ENCODE data around the gene ANXA4. TPM values are rescaled to one million over a fixed set of nuclear protein-coding genes. Genes with fewer than 3 reads are reported as not detected.

The ANXA4 gene
- total and polyA plus RNA-seq, 2 of the 13 experiments (the other 11 are each of a cell fraction or from before 2014, with no cell fraction given) = 155 to 168 TPM

- TF ChIP-seq ZNF788 (CRISPR knock-in tag; IDR thresholded peaks at IDR 0.05; ENCODE audit: borderline replicate concordance) (peak; percentile 92; the same call in 1 of the 2 replicates), PREB (CRISPR knock-in tag; IDR thresholded peaks at IDR 0.05) (no peak), MIER3 (CRISPR knock-in tag; IDR thresholded peaks at IDR 0.05; ENCODE audit: borderline replicate concordance) (peak; percentile 41; the same call in 1 of the 2 replicates), YY1 (IDR thresholded peaks at IDR 0.05; ENCODE audit: insufficient read depth, insufficient replicate concordance, low read depth, low read length) (peak; percentile 39), HNRNPUL1 (IDR thresholded peaks at IDR 0.05; ENCODE audit: low read depth, low read length) (0 out of 2 replicates have a peak, but pooled peaks have one; percentile 35), KDM4B (CRISPR knock-in tag; IDR thresholded peaks at IDR 0.05) (peak; percentile 87), TBP (CRISPR knock-in tag; IDR thresholded peaks at IDR 0.05) (no peak), NR2F6 (IDR thresholded peaks at IDR 0.05) (no peak), NR2F6 (CRISPR knock-in tag; IDR thresholded peaks at IDR 0.05) (peak; percentile 64; the same call in 1 of the 2 replicates), ZNF121 (CRISPR knock-in tag; IDR thresholded peaks at IDR 0.05) (peak; percentile 51; the same call in 1 of the 2 replicates), PRDM15 (CRISPR knock-in tag; IDR thresholded peaks at IDR 0.05) (peak; percentile 68; the same call in 1 of the 2 replicates), NFATC3 (CRISPR knock-in tag; IDR thresholded peaks at IDR 0.05) (peak; percentile 19; the same call in 1 of the 2 replicates), ZNF101 (CRISPR knock-in tag; IDR thresholded peaks at IDR 0.05; ENCODE audit: borderline replicate concordance, low read depth) (peak; percentile 60; the same call in 1 of the 2 replicates), KMT2B (CRISPR knock-in tag; IDR thresholded peaks at IDR 0.05) (no peak)
- TF ChIP-seq, protein P1, sequence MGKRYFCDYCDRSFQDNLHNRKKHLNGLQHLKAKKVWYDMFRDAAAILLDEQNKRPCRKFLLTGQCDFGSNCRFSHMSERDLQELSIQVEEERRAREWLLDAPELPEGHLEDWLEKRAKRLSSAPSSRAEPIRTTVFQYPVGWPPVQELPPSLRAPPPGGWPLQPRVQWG (CRISPR knock-in tag; IDR thresholded peaks at IDR 0.05; ENCODE audit: borderline replicate concordance, low read depth) = no peak
- TF ChIP-seq, protein P2, sequence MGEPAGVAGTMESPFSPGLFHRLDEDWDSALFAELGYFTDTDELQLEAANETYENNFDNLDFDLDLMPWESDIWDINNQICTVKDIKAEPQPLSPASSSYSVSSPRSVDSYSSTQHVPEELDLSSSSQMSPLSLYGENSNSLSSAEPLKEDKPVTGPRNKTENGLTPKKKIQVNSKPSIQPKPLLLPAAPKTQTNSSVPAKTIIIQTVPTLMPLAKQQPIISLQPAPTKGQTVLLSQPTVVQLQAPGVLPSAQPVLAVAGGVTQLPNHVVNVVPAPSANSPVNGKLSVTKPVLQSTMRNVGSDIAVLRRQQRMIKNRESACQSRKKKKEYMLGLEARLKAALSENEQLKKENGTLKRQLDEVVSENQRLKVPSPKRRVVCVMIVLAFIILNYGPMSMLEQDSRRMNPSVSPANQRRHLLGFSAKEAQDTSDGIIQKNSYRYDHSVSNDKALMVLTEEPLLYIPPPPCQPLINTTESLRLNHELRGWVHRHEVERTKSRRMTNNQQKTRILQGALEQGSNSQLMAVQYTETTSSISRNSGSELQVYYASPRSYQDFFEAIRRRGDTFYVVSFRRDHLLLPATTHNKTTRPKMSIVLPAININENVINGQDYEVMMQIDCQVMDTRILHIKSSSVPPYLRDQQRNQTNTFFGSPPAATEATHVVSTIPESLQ (CRISPR knock-in tag; conservative IDR thresholded peaks at IDR 0.05) = no peak
- TF ChIP-seq, protein P3, sequence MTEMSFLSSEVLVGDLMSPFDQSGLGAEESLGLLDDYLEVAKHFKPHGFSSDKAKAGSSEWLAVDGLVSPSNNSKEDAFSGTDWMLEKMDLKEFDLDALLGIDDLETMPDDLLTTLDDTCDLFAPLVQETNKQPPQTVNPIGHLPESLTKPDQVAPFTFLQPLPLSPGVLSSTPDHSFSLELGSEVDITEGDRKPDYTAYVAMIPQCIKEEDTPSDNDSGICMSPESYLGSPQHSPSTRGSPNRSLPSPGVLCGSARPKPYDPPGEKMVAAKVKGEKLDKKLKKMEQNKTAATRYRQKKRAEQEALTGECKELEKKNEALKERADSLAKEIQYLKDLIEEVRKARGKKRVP (CRISPR knock-in tag; IDR thresholded peaks at IDR 0.05) = peak in 1 of 2 experiments; percentile 40; a peak in 1 of 4 replicates
- TF ChIP-seq, protein P4, sequence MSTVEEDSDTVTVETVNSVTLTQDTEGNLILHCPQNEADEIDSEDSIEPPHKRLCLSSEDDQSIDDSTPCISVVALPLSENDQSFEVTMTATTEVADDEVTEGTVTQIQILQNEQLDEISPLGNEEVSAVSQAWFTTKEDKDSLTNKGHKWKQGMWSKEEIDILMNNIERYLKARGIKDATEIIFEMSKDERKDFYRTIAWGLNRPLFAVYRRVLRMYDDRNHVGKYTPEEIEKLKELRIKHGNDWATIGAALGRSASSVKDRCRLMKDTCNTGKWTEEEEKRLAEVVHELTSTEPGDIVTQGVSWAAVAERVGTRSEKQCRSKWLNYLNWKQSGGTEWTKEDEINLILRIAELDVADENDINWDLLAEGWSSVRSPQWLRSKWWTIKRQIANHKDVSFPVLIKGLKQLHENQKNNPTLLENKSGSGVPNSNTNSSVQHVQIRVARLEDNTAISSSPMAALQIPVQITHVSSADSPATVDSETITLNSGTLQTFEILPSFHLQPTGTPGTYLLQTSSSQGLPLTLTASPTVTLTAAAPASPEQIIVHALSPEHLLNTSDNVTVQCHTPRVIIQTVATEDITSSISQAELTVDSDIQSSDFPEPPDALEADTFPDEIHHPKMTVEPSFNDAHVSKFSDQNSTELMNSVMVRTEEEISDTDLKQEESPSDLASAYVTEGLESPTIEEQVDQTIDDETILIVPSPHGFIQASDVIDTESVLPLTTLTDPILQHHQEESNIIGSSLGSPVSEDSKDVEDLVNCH (CRISPR knock-in tag; IDR thresholded peaks at IDR 0.05) = peak; percentile 92; the same call in 1 of the 2 replicates
Measured at GRCh38 chr2:69741575-69742321, at the start of gene ANXA4 (continued).

All from HepG2 (cell line).